Panc1 (cell line): ENCODE measurements around the gene VTI1A. TPM values are rescaled to one million over a fixed set of nuclear protein-coding genes. Genes with fewer than 3 reads are reported as not detected.
A peak's percentile ranks its signal among the peaks of the same experiment; 100 is the strongest.

ENCODE experiments used
- ATAC-seq: fragments of 200-7000 bp; cut with Tn5 transposase; 2 replicates; pipeline ENCODE4 v1.9.1; 2020; ENCODE audit warnings: mild to moderate bottlenecking, moderate library complexity
- BruUV-seq: library from RNA; stranded (reverse); fragments of 400-500 nt; replicated peaks from 2 replicates; lab custom pipeline; 2021; lab: Mats Ljungman, UMichigan
- CTCF ChIA-PET: fragments of 300-600 bp; sonication (Branson Sonifier 250); formaldehyde crosslinking; loops from one replicate; lab custom pipeline; 2022; ENCODE audit warnings: antibody characterized with exemption; lab: Charles Lee
- POLR2A ChIA-PET: fragments of 300-600 bp; sonication (Branson Sonifier 250); formaldehyde crosslinking; loops from one replicate; lab custom pipeline; 2022; ENCODE audit warnings: antibody characterized with exemption; lab: Charles Lee
- DNase-seq: peaks from one replicate; pipeline ENCODE4 v3.0.0-alpha.2; 2010; ENCODE audit warnings: low read depth, low spot score
- H3K27ac ChIP-seq: 2 replicates; pipeline ENCODE4 v1.5.1; 2011; ENCODE audit warnings: mild to moderate bottlenecking, low read length, inconsistent platforms
- H3K27me3 ChIP-seq: fragments of 200-500 bp; sonication (Bioruptor generic); 2 replicates; pipeline ENCODE4 v1.6.0; 2014; ENCODE audit warnings: low read length, inconsistent platforms; ENCODE audit not compliant: control insufficient read depth, insufficient read depth
- H3K36me3 ChIP-seq: fragments of 200-500 bp; sonication (Bioruptor generic); 2 replicates; pipeline ENCODE4 v1.5.1; 2014; ENCODE audit warnings: inconsistent platforms, mild to moderate bottlenecking, low read length, moderate library complexity; ENCODE audit not compliant: control insufficient read depth, insufficient read depth
- H3K4me1 ChIP-seq: 2 replicates; pipeline ENCODE4 v1.5.1; 2011; ENCODE audit warnings: inconsistent platforms, mild to moderate bottlenecking, low read length, moderate library complexity; ENCODE audit not compliant: control insufficient read depth, insufficient read depth
- H3K4me3 ChIP-seq, 2 experiments: 2 replicates each; pipeline ENCODE4 v1.5.1; 2011 to 2012; ENCODE audit warnings: low read depth in 2 of 2, low read length in 2 of 2, mild to moderate bottlenecking in 2 of 2, inconsistent platforms in 1 of 2, moderate library complexity in 1 of 2
- H3K9me3 ChIP-seq: fragments of 200-500 bp; sonication (Bioruptor generic); 2 replicates; pipeline ENCODE4 v1.5.1; 2014; ENCODE audit warnings: low read depth, mild to moderate bottlenecking, inconsistent platforms, low read length, moderate library complexity; ENCODE audit not compliant: control insufficient read depth, insufficient read depth
- POLR2AphosphoS5 ChIP-seq: IDR thresholded peaks from 2 replicates; pipeline ENCODE4 v1.6.1; 2012; ENCODE audit warnings: mild to moderate bottlenecking, low read depth, low read length, moderate library complexity
- SIN3A ChIP-seq: IDR thresholded peaks from 2 replicates; pipeline ENCODE4 v1.6.1; 2012; ENCODE audit warnings: low read depth, mild to moderate bottlenecking, low read length, moderate library complexity, borderline replicate concordance; ENCODE audit not compliant: insufficient read depth
- TCF7L2 ChIP-seq: IDR thresholded peaks from 2 replicates; pipeline ENCODE4 v1.6.1; 2011; ENCODE audit warnings: mild to moderate bottlenecking, low read depth, low read length, inconsistent platforms
- in situ Hi-C: cut with HindIII; loops from 2 replicates; pipeline ENCODE4 v1.10.0; 2016; ENCODE audit warnings: low sequenced_read_pairs, low pct_unique_long_range_greater_than_20kb
- intact Hi-C: fragments of 100-400 bp; cut with micrococcal nuclease; formaldehyde crosslinking; loops from one replicate; pipeline ENCODE4 v1.10.0; 2022; ENCODE audit not compliant: unreplicated experiment
- total RNA-seq: library from RNA; stranded (reverse); gene quantifications from one replicate; pipeline ENCODE4 v1.2.1, GENCODE V29; 2021; ENCODE audit not compliant: unreplicated experiment
- TF ChIP-seq, protein P1 (sequence below): fragments of 450-650 bp; IDR thresholded peaks from 2 replicates; pipeline ENCODE4 v1.5.1; 2017; ENCODE audit warnings: mild to moderate bottlenecking
- TF ChIP-seq, protein P2 (sequence below), 2 experiments: IDR thresholded peaks; 2 replicates each; pipeline ENCODE4 v1.6.1; 2011 to 2012; ENCODE audit warnings: low read depth in 2 of 2, control low read depth in 1 of 2, low read length in 1 of 2, mild to moderate bottlenecking in 1 of 2, moderate library complexity in 1 of 2; ENCODE audit not compliant: insufficient read depth in 1 of 2

Gene VTI1A
- total RNA-seq, 1 experiment from 2014 or later: 36.3 TPM

DNA sequence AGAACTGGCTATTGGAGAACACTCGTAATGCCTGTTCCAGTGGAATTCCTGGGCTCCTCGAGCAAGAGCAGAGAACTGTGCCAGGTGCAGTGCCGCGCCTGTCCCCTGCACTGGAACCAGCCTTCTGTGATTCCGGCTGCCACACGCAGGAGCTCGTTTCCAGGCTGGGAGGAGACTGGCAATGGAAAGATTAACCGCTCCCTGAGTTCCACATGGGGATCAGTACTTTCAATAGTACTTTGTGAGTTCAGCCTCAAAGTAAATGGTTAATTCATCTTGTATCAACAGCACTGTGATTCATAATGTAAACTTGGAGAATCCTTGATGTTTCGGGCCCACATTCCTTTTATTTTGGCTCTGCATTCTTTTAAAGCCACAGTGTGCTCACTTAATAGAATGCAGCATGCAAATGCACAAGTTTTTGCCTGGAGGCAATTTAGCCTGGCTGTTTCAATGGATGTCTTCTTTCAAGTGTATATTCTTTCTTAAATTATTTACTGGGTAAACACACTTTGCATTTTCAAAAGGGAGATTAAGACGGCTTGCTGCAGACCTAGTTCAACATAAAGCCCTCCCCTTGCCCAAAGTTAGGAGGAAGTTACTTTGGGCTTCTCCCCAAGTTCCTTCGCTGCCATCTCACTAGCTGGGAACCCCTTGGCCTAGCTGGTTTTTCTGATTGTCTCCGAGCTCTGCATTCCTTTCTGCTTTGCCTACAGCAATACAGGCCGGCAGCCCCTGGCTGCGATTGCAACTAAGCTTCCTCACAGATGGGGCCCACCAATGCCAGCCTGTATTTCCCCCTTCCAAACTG is 364.9 kb downstream of the VTI1A start:
- peak; percentile 90 for TF ChIP-seq TCF7L2
- TF ChIP-seq, protein P1, sequence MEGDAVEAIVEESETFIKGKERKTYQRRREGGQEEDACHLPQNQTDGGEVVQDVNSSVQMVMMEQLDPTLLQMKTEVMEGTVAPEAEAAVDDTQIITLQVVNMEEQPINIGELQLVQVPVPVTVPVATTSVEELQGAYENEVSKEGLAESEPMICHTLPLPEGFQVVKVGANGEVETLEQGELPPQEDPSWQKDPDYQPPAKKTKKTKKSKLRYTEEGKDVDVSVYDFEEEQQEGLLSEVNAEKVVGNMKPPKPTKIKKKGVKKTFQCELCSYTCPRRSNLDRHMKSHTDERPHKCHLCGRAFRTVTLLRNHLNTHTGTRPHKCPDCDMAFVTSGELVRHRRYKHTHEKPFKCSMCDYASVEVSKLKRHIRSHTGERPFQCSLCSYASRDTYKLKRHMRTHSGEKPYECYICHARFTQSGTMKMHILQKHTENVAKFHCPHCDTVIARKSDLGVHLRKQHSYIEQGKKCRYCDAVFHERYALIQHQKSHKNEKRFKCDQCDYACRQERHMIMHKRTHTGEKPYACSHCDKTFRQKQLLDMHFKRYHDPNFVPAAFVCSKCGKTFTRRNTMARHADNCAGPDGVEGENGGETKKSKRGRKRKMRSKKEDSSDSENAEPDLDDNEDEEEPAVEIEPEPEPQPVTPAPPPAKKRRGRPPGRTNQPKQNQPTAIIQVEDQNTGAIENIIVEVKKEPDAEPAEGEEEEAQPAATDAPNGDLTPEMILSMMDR: no peak
- peak; percentile 53; the same call in 1 of the 2 replicates for TF ChIP-seq POLR2AphosphoS5
- TF ChIP-seq SIN3A: no peak
- TF ChIP-seq, protein P2, sequence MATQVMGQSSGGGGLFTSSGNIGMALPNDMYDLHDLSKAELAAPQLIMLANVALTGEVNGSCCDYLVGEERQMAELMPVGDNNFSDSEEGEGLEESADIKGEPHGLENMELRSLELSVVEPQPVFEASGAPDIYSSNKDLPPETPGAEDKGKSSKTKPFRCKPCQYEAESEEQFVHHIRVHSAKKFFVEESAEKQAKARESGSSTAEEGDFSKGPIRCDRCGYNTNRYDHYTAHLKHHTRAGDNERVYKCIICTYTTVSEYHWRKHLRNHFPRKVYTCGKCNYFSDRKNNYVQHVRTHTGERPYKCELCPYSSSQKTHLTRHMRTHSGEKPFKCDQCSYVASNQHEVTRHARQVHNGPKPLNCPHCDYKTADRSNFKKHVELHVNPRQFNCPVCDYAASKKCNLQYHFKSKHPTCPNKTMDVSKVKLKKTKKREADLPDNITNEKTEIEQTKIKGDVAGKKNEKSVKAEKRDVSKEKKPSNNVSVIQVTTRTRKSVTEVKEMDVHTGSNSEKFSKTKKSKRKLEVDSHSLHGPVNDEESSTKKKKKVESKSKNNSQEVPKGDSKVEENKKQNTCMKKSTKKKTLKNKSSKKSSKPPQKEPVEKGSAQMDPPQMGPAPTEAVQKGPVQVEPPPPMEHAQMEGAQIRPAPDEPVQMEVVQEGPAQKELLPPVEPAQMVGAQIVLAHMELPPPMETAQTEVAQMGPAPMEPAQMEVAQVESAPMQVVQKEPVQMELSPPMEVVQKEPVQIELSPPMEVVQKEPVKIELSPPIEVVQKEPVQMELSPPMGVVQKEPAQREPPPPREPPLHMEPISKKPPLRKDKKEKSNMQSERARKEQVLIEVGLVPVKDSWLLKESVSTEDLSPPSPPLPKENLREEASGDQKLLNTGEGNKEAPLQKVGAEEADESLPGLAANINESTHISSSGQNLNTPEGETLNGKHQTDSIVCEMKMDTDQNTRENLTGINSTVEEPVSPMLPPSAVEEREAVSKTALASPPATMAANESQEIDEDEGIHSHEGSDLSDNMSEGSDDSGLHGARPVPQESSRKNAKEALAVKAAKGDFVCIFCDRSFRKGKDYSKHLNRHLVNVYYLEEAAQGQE (IDR thresholded peaks at IDR 0.05; ENCODE audit: insufficient read depth in 1 of 2, low read depth in 2 of 2, low read length in 1 of 2): no peak
- no peaks in the 10 kb centered on the region for H3K9me3 ChIP-seq
- in situ Hi-C loops: no loop called here
- no peaks in the 10 kb centered on the region for H3K36me3 ChIP-seq
- no TSS peak for BruUV-seq
- H3K4me1 ChIP-seq: peaks cover 23% of the 10 kb centered on the region
- H3K4me3 ChIP-seq: peak overlapping the region in 1 of 2 experiments; percentile 8; a peak in 2 of 4 replicates
- intact Hi-C loops: no loop called here
- peak overlapping the region; percentile 71 for H3K27ac ChIP-seq
- POLR2A ChIA-PET: interaction anchor here (0.5 kb wide), 1 partner anchor 137 kb away, joined by 10 read pairs; no protein-coding TSS in a partner anchor
- H3K27me3 ChIP-seq: no peaks in the 10 kb centered on the region
- CTCF ChIA-PET: no interaction called here
- peak; percentile 91 for ATAC-seq
- DNase-seq: peak; percentile 62

DNA sequence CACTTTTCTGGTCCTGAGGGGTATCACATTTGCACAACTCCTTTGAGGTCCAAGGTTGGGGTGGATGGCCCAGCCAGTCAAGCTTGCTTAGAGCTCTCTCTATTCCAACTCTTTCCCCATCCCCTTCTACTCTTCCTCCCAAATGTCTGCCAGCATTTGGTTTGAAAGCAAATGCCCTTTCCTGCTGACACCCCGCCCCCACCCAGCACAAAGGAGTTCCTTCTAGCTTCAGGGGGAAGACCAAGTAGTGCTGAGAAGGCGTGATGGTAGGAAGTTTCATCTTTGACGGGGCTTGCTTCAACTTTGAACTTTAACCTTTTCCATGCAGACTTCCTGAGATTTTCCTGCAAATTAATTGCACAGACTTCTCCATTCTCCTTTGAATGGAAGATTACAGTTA is 365.6 kb downstream of the VTI1A start:
- no peak; the same call in 1 of the 2 replicates for ATAC-seq
- H3K27me3 ChIP-seq: no peaks in the 10 kb centered on the region
- in situ Hi-C loops: no loop called here

More for the DNA sequence above, 365.6 kb downstream of the VTI1A start:
- Histone ChIP-seq H3K4me1 (peaks cover 23% of the 10 kb centered on the region), H3K4me3 (no peak overlapping the region), H3K9me3 (no peaks in the 10 kb centered on the region), H3K36me3 (no peaks in the 10 kb centered on the region), H3K27ac (peak overlapping the region; percentile 71)
- POLR2A ChIA-PET: no interaction called here
- CTCF ChIA-PET: no interaction called here
- DNase-seq: no peak
- TF ChIP-seq, protein P1: no peak
- TF ChIP-seq TCF7L2 (no peak), POLR2AphosphoS5 (no peak)
- BruUV-seq: no TSS peak
- intact Hi-C loops: no loop called here
